ENCODE data around the gene RASSF5.

DNA sequence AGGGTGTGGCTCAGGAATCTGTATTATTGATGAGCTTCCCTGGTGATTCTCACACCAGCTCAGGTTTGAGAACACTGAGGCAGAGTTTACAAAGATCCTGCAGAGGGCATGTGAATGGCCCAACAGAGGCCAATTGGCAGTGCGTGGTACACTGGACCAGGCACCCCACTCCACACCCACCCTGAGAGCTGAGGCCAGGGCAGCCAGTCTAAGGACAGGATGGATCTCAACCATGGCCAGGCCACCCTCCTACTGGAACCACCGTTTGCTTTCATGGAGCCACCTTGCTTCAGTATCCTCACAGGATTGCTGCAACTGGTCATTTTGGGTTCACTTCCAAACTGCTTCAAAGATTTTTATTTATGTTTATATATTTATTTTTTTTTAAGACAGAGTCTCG, 7.3 kb upstream of the RASSF5 start:
- no peak for TF ChIP-seq EGR1 (IDR thresholded peaks at IDR 0.05; ENCODE audit: low read depth in 2 of 2)
- TF ChIP-seq CTCF (IDR thresholded peaks at IDR 0.05; ENCODE audit: low read depth, low read length, missing input control) = no peak
- no peak for TF ChIP-seq RXRA (IDR thresholded peaks at IDR 0.05)
- TF ChIP-seq SP1 (IDR thresholded peaks at IDR 0.05) = no peak
- TF ChIP-seq RAD21 (IDR thresholded peaks at IDR 0.05) = no peak
- no peak for TF ChIP-seq ZBTB33 (IDR thresholded peaks at IDR 0.05)
- TF ChIP-seq REST (IDR thresholded peaks at IDR 0.05) = no peak
- TF ChIP-seq JUND (IDR thresholded peaks at IDR 0.05) = no peak
- TF ChIP-seq TAF1 (conservative IDR thresholded peaks at IDR 0.05) = no peak
- no peak for TF ChIP-seq MAX (IDR thresholded peaks at IDR 0.05)
- TF ChIP-seq HNF4G (IDR thresholded peaks at IDR 0.05) = no peak
- TF ChIP-seq GABPA (IDR thresholded peaks at IDR 0.05 in 1 of 2, conservative IDR thresholded peaks at IDR 0.05 in 1 of 2) = no peak
- TF ChIP-seq, protein P1, sequence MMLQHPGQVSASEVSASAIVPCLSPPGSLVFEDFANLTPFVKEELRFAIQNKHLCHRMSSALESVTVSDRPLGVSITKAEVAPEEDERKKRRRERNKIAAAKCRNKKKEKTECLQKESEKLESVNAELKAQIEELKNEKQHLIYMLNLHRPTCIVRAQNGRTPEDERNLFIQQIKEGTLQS (IDR thresholded peaks at IDR 0.05) = no peak
